Stimulated activated CD4-positive, alpha-beta T cell treated with anti-CD3 and anti-CD28 coated beads, Interleukin-15, amount 100 ng/mL, for 1 hour (primary cell): Measurements from ENCODE around the gene LRRC38.
"Not testable (repeated sequence)": the region's sequence is repeated elsewhere in the genome, so short reads cannot be mapped to it uniquely, and the experiment has no call there.

Experiments used
- DNase-seq, 2 donors: peaks; one replicate each; pipeline ENCODE4 v3.0.0-alpha.2; 2020; ENCODE audit warnings: low read depth in 1 of 2, low spot score in 1 of 2

The LRRC38 gene, protein sequence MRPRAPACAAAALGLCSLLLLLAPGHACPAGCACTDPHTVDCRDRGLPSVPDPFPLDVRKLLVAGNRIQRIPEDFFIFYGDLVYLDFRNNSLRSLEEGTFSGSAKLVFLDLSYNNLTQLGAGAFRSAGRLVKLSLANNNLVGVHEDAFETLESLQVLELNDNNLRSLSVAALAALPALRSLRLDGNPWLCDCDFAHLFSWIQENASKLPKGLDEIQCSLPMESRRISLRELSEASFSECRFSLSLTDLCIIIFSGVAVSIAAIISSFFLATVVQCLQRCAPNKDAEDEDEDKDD

DNA sequence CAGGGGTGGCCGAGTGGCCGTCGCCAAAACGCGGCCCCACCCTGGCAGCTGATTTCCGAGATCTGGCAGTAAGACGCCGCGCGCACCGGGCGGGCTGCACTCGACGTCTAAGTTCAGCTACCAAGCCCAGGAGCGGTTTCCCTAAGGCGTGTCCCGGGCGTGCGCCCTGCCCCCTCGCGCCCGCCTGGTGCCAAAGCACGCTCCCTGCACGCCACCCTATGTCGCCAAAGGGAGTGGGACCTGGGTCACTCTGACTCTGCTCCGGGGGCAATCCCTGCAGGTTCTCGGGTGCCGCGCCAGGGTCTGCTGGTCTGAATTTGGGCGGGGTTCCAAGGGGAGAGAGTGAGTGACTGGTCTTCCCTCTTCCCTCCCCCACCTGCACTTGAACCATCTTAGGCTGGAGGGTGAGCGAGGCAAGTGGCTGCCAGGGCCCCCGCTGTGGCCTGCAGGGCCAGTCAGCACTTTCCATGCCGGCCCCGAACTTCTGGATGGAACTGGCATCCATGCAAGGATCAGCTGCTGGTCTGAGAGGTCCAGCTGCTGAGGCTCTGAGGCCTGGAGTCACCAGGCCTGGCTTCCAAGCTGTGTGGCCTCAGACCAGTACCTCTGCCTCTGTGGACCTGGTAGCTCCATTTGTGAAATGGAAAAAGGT, at the start of gene LRRC38:
Gene LRRC38 (minus strand): TSS at position 109 of the 652 bp plus-strand sequence. CDS start 410 bp downstream, outside the sequence.
- DNase-seq: no peak

GRCh38 chr1:13562981-13563380, 49.2 kb upstream of the LRRC38 start:
- DNase-seq: not testable (repeated sequence)

- DNase-seq: no peak
These were observed 46.7 kb upstream of the LRRC38 start for GRCh38 chr1:13560541-13560940.

GRCh38 chr1:13556224-13556764, 42.5 kb upstream of the LRRC38 start:
- no peak for DNase-seq

DNA sequence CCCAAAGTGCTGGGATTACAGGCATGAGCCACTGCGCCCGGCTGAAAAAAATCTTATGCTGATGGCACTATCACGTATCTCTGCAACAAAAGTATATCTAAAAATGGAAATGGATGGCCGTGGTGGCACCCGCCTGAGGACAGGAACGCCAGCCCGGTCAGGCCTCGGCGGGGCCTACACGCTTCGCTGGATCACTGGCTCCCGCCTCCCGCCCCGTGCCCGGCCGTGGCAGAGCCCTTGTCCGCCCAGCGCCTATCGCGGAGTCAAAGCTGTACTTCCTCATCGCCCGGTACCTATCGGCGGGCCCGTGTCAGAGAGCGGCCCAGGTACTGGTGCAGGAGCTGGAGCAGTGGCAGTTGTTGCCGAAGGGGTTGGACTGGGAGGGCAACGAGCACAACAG, 41.0 kb upstream of the LRRC38 start:
- DNase-seq: no peak

- DNase-seq: no peak
These were observed 36.9 kb upstream of the LRRC38 start for GRCh38 chr1:13550663-13551062.

DNA sequence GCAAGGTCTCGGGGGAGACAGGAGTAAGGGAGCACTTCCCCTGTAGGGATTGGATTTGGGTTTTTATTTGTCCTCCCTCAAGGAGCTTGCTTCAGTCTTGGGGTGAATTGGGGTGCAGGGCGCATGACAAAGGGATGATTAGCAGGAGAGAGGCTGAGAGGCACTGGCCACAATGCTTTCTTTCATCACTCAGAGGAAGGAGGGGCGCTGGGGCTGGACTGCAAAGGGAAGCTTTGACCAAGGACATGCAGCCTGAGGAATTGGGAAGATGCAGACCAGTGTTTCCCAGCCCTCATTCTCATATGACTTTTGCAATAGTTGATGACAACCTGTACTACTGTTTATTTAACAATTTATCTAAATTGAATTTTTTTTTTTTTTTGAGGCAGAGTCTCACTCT, 35.7 kb upstream of the LRRC38 start:
- DNase-seq: no peak

GRCh38 chr1:13549021-13549420, 35.2 kb upstream of the LRRC38 start:
- DNase-seq: no peak

GRCh38 chr1:13548281-13548680, 34.5 kb upstream of the LRRC38 start:
- no peak for DNase-seq

- DNase-seq: no peak
These were observed 33.0 kb upstream of the LRRC38 start for GRCh38 chr1:13546791-13547190.

- DNase-seq: no peak
These were observed 30.4 kb upstream of the LRRC38 start for GRCh38 chr1:13544221-13544556.

- no peak for DNase-seq
These were observed 29.8 kb upstream of the LRRC38 start for GRCh38 chr1:13543451-13544220.

- no peak for DNase-seq
These were observed 27.8 kb upstream of the LRRC38 start for GRCh38 chr1:13541435-13542215.

- no peak for DNase-seq
These were observed 27.1 kb upstream of the LRRC38 start for GRCh38 chr1:13540866-13541265.

DNA sequence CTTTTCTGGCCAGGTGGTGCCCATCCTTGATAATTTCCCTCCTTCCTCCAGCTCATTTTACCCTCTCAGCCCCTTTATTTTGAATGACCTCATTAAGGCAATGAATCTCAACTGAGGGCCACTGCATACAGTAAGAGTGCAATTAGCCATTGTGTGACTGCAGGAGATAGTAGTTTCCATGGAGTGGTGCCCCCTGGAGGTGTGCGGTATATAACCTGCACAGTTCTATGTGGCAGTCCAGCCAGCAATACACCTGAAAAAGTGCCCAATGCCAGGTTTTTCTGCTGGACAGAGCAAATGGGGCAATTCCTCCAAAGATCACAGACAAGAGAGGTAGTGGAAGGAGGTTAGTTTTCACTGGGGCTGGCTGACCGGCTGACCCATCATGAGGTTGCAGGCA, 25.9 kb upstream of the LRRC38 start:
- DNase-seq: no peak

DNA sequence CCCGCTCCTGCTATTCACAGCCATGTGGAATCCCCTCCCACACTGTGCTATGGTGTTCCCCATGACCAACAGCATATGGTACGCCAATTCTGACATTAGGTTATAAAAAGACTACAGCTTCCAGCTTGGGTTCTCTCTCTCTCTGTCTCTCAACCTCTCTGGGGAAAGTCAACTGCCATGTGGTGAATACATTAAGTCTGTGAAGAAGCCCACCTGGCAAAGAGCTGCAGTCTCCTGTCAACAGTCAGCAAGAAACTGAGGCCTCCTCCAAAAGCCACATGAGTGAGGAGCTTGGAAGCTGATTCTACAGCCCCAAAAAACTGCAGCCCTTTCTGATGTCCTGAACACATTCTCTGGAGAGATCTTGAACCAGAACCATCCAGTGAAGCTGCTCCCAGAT, 25.0 kb upstream of the LRRC38 start:
- DNase-seq: no peak

DNA sequence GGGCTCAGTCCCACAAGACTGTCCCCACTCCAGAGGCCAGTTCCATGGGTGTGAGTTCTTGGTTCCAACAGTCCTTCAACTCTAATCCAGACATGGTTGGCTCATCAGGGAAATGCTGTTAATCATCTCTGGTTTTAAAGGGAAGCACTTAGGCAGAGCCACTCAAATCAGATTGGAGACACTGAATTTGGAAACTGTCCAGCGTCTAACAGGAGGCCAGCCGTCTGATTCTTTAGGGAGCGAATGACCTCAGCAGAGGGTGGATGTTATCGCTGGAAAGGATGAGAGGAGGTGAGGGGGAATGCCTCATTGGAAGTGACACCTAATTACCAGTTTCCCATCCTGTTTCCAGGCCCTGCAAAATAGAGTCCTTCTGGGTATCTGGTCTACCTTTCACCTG, 22.8 kb upstream of the LRRC38 start:
- DNase-seq: no peak

DNA sequence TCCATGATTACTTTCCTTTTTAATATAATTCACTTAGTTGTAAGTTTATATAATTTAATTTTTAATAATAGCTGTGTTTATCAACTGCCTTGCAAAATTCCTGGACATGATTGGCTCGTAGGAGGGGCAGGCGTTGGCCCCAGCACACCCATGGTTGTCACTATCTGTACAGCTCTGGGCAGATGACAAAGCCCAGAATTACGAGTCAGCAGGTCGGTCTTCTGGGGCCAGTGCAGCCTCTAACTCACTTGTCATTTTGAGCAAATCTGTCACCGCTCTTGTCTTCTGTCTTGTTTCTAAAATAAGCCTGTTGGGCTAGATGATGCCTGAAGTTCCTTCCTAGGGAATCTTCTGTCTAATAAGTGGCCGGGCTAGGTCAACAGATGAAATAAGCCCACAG, 21.4 kb upstream of the LRRC38 start:
- DNase-seq: no peak

DNA sequence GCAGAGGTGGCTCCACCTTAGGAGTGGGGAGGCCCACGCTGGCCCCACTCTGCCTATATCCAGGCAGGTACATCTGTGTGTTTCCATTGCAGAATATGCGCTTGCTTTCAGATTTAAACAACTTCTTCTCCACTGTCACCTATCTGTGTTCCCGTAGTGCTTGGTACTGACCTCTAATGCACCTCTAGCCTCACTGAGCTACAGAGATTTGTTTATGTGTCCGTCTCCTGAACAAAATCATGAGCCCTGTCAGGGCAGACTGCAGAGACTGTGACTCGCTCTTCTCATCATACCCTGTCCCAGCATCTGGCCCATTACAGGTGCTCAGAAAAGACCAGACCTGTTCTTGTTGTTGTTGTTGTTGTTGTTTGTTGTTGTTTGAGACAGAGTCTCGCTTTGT, 14.5 kb upstream of the LRRC38 start:
- no peak for DNase-seq

- no peak for DNase-seq
These were observed 10.1 kb upstream of the LRRC38 start for GRCh38 chr1:13523780-13524477.

DNA sequence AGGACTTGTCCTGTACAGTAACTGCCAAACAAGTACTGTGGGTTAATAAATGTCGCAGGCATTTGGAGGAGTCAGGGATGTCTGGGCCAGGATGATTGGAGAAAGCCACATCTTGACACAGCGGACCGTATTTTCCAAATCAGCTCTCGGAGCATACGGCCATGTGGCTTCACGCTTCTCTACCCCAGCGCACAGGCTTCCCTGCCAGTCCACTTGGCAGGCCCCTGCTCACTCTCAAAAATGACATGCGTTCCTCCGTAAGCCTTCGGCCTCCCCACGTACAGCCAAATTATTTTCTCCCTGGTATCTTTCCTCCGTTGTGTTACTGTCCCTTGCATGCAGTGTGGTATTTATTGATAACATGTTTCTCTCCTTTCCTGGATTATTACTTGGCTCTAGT, 7.2 kb upstream of the LRRC38 start:
- no peak for DNase-seq
